ENCODE measurements around the gene NUDT5.

DNA sequence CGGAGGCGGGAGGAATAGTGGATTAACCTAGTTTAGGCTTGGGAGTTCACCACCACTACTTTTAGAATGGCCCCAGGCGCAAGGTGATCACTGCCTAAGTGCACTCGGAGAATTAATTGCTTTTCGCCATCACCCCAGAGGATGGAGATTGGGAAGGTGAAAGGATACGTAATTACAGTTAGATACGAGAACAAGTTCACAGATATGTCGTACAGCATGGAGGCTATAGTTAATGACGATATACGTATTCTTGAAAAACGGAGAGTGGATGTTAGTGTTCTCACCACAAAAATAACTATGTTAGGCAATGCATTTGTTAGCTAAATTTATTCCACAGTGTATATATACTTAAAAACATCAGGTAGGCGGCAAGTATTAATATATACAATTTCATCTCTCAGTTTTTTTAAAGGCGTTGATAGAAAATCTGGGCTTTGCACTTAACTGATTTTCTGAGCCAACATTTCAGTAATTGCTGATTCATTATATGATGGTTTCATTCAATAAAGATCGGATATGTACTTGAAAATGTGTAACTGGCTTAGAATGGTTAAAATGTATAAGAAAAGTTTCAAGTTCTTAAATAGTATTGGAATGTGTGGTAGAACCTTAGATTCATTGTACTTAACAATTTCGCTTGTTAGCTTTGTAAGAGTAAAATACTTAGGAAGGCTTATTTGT lies 980 bp upstream of the NUDT5 start:
- TF ChIP-seq, protein P1, sequence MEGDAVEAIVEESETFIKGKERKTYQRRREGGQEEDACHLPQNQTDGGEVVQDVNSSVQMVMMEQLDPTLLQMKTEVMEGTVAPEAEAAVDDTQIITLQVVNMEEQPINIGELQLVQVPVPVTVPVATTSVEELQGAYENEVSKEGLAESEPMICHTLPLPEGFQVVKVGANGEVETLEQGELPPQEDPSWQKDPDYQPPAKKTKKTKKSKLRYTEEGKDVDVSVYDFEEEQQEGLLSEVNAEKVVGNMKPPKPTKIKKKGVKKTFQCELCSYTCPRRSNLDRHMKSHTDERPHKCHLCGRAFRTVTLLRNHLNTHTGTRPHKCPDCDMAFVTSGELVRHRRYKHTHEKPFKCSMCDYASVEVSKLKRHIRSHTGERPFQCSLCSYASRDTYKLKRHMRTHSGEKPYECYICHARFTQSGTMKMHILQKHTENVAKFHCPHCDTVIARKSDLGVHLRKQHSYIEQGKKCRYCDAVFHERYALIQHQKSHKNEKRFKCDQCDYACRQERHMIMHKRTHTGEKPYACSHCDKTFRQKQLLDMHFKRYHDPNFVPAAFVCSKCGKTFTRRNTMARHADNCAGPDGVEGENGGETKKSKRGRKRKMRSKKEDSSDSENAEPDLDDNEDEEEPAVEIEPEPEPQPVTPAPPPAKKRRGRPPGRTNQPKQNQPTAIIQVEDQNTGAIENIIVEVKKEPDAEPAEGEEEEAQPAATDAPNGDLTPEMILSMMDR (IDR thresholded peaks at IDR 0.05; ENCODE audit: low read depth, low read length): no peak
- TF ChIP-seq, protein P2, sequence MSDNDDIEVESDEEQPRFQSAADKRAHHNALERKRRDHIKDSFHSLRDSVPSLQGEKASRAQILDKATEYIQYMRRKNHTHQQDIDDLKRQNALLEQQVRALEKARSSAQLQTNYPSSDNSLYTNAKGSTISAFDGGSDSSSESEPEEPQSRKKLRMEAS (IDR thresholded peaks at IDR 0.05; ENCODE audit: low read depth, low read length): no peak

Measured in NB4 (cell line).